ENCODE results near the gene ITM2B. TPM values are rescaled to one million over a fixed set of nuclear protein-coding genes. Genes with fewer than 3 reads are reported as not detected.

ITM2B gene
- total and polyA plus RNA-seq, 2 experiments from 2014 or later: 295 to 690 TPM

DNA sequence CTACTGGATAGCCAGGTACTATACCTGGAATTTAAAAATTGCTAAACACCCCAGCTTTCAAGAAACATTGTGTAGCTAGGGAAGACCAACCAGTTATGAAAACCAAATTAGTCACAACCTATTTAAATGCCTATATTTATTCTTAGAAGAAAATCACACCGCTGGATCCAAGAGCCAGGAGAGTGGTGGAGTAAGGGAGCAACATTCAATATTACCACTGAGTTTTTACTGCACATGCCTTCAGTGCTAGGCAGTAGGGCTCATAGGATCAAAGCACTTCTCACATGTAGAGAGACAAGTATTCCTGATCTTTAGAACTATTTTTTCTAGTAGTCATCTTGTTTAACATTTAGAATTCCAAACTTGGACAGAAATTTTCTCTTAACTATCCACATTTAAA lies 11.2 kb downstream of the ITM2B start:
- no peak for TF ChIP-seq EZH2phosphoT487 (IDR thresholded peaks at IDR 0.05; ENCODE audit: insufficient read depth, low read depth)
- TF ChIP-seq EZH2 (IDR thresholded peaks at IDR 0.05; ENCODE audit: insufficient read depth, poor library complexity, severe bottlenecking): no peak
- Histone ChIP-seq H3K9ac (no peak overlapping the region), H3K9me3 (ENCODE audit: low read depth) (no peaks in the 10 kb centered on the region), H3K4me1 (ENCODE audit: insufficient read depth) (peaks cover 5% of the 10 kb centered on the region; the same call in 1 of the 2 replicates), H3K27me3 (replicated peaks; ENCODE audit: insufficient read depth) (no peaks in the 10 kb centered on the region), H3K9me2 (ENCODE audit: insufficient read depth) (no peaks in the 10 kb centered on the region), H3K27ac (no peak overlapping the region), H2AFZ (no peak overlapping the region), H3F3A (ENCODE audit: insufficient read depth) (no peaks in the 10 kb centered on the region), H3K4me2 (ENCODE audit: unreplicated experiment) (no peak overlapping the region), H3K79me2 (ENCODE audit: insufficient read depth) (peaks cover 99% of the 10 kb centered on the region), H3K4me3 (no peak overlapping the region), H3K36me3 (ENCODE audit: low read depth) (no peaks in the 10 kb centered on the region), H4K20me1 (ENCODE audit: insufficient read depth) (peaks cover 5% of the 10 kb centered on the region; the same call in 1 of the 2 replicates)
- no peak for DNase-seq
- 95 to 100% methylated on average over 1 of the region's 1 CpG for WGBS, 2 experiments (ENCODE audit: low coverage in 1 of 2, low lambda C conversion rate in 2 of 2, missing lambda C conversion rate in 2 of 2)
- in situ Hi-C loops (cut with MboI): no loop called here

DNA sequence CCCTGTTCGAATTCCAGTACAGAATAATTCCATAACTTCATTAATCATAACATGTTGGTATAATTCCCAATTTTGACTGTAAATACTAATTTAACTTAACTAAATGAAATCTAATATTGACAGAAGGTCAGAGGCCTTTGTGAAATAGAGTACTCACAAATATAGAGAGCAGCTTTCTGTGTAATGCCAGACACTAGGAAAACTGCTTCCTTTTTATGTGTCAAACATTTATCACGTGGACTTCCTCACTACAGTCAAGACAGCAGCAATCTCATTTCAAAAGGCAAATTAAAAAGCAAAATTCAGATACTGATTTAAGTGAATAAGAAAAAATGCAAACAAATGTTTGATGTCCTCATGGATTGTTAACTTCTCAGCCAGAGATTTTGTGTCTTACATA lies 13.1 kb downstream of the ITM2B start:
- TF ChIP-seq EZH2 (IDR thresholded peaks at IDR 0.05; ENCODE audit: insufficient read depth, poor library complexity, severe bottlenecking) (no peak), EZH2phosphoT487 (IDR thresholded peaks at IDR 0.05; ENCODE audit: insufficient read depth, low read depth) (no peak)
- Histone ChIP-seq H3K27ac (no peak overlapping the region), H3K4me1 (ENCODE audit: insufficient read depth) (0 out of 2 replicates have a peak, but pooled peaks cover 3% of the 10 kb centered on the region), H3K4me2 (ENCODE audit: unreplicated experiment) (no peak overlapping the region), H3F3A (ENCODE audit: insufficient read depth) (peaks cover 4% of the 10 kb centered on the region; the same call in 1 of the 2 replicates), H3K27me3 (replicated peaks; ENCODE audit: insufficient read depth) (no peaks in the 10 kb centered on the region), H3K9ac (no peak overlapping the region), H3K9me2 (ENCODE audit: insufficient read depth) (no peaks in the 10 kb centered on the region), H3K79me2 (ENCODE audit: insufficient read depth) (peaks cover 99% of the 10 kb centered on the region), H2AFZ (no peak overlapping the region), H3K4me3 (no peak overlapping the region), H3K9me3 (ENCODE audit: low read depth) (no peaks in the 10 kb centered on the region), H4K20me1 (ENCODE audit: insufficient read depth) (peaks cover 5% of the 10 kb centered on the region; the same call in 1 of the 2 replicates), H3K36me3 (ENCODE audit: low read depth) (no peaks in the 10 kb centered on the region)
- no peak for DNase-seq
- in situ Hi-C loops (cut with MboI): no loop called here
- WGBS, 2 experiments (ENCODE audit: low coverage in 1 of 2, low lambda C conversion rate in 2 of 2, missing lambda C conversion rate in 2 of 2): 97 to 100% methylated on average over 2 of the region's 2 CpGs

DNA sequence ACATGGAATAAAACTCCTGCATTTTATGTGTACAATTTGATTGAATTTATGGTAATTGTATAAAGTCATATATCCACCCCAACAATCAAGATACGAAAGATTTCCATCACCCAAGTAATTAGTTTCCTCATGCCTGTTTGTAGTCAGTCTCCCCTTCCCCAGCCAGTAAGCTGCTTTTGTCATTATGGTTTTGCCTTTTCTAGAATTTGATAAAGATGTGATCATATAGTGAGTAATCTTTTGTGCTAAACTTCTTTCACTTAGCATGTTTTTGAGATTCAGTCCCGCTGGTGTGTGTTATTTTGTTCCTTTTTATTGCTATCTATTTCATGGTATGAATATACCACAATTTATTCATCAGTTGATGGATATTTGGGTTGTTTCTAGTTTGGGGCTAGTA lies 16.0 kb downstream of the ITM2B start:
- DNase-seq: no peak
- no peak overlapping the region for H3K27ac ChIP-seq
- H3K4me2 ChIP-seq (ENCODE audit: unreplicated experiment): no peak overlapping the region
- in situ Hi-C loops (cut with MboI): no loop called here
- peaks cover 4% of the 10 kb centered on the region; the same call in 1 of the 2 replicates for H3K36me3 ChIP-seq (ENCODE audit: low read depth)
- peaks cover 18% of the 10 kb centered on the region for H3K4me1 ChIP-seq (ENCODE audit: insufficient read depth)
- WGBS, 2 experiments (ENCODE audit: low coverage in 1 of 2, low lambda C conversion rate in 2 of 2, missing lambda C conversion rate in 2 of 2): 96 to 100% methylated on average over 2 of the region's 2 CpGs
- H3K9me3 ChIP-seq (ENCODE audit: low read depth): no peaks in the 10 kb centered on the region
- no peak for TF ChIP-seq EZH2phosphoT487 (IDR thresholded peaks at IDR 0.05; ENCODE audit: insufficient read depth, low read depth)
- no peak for TF ChIP-seq EZH2 (IDR thresholded peaks at IDR 0.05; ENCODE audit: insufficient read depth, poor library complexity, severe bottlenecking)
- H3K4me3 ChIP-seq: no peak overlapping the region
- no peaks in the 10 kb centered on the region for H3K9me2 ChIP-seq (ENCODE audit: insufficient read depth)
- peaks cover 12% of the 10 kb centered on the region for H3F3A ChIP-seq (ENCODE audit: insufficient read depth)
- no peaks in the 10 kb centered on the region for H3K27me3 ChIP-seq (replicated peaks; ENCODE audit: insufficient read depth)
- no peak overlapping the region for H2AFZ ChIP-seq
- H4K20me1 ChIP-seq (ENCODE audit: insufficient read depth): no peaks in the 10 kb centered on the region
- no peak overlapping the region for H3K9ac ChIP-seq
- H3K79me2 ChIP-seq (ENCODE audit: insufficient read depth): peaks cover 100% of the 10 kb centered on the region

DNA sequence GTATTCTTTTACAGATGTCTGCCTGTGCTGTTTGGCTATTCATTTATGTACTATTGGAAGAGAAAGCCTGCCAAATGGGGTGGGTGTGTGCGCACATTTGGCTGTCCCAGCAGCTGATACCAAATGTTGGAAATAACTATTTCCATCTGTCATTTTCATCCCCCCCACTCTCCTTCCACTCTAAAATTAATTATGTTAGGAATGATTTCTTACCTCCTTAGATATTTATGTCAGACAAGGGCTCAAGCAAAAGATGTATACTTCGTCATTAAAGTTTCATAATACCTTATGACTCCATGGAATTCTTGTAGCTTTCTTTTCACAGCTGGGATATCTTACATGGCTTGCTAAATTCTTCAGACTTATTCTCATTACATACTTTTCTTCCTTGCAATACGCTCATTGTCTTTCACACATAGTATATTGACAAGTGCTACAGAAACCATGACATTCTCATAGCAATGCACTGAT lies 18.6 kb downstream of the ITM2B start:
- peak overlapping the region; percentile 68 for H3K4me2 ChIP-seq (ENCODE audit: unreplicated experiment)
- no peak overlapping the region for H2AFZ ChIP-seq
- TF ChIP-seq EZH2phosphoT487 (IDR thresholded peaks at IDR 0.05; ENCODE audit: insufficient read depth, low read depth) (no peak), EZH2 (IDR thresholded peaks at IDR 0.05; ENCODE audit: insufficient read depth, poor library complexity, severe bottlenecking) (no peak)
- H3K27me3 ChIP-seq (replicated peaks; ENCODE audit: insufficient read depth): no peaks in the 10 kb centered on the region
- no peaks in the 10 kb centered on the region for H3K9me2 ChIP-seq (ENCODE audit: insufficient read depth)
- H3K9me3 ChIP-seq (ENCODE audit: low read depth): no peaks in the 10 kb centered on the region
- 19 to 22% methylated on average over 3 of the region's 3 CpGs for WGBS, 2 experiments (ENCODE audit: low coverage in 1 of 2, low lambda C conversion rate in 2 of 2, missing lambda C conversion rate in 2 of 2)
- H3K27ac ChIP-seq: peak overlapping the region; percentile 69
- H3K4me3 ChIP-seq: peak overlapping the region; percentile 5; the same call in 1 of the 2 replicates
- H4K20me1 ChIP-seq (ENCODE audit: insufficient read depth): no peaks in the 10 kb centered on the region
- in situ Hi-C loops (cut with MboI): no loop called here
- peak; percentile 76 for DNase-seq
- peaks cover 18% of the 10 kb centered on the region for H3K4me1 ChIP-seq (ENCODE audit: insufficient read depth)
- peak overlapping the region; percentile 42; the same call in 1 of the 2 replicates for H3K9ac ChIP-seq
- H3K79me2 ChIP-seq (ENCODE audit: insufficient read depth): peaks cover 84% of the 10 kb centered on the region
- H3F3A ChIP-seq (ENCODE audit: insufficient read depth): peaks cover 12% of the 10 kb centered on the region
- peaks cover 27% of the 10 kb centered on the region for H3K36me3 ChIP-seq (ENCODE audit: low read depth)
